PC-9 (cell line): Measurements from ENCODE around the gene PIP5K1A.

ENCODE experiments used
- EZH2 ChIP-seq: fragments of 200-600 bp; sonication (generic); IDR thresholded peaks from 2 replicates; pipeline ENCODE4 v1.8.0; 2017; ENCODE audit warnings: antibody characterized with exemption, low read depth
- TF ChIP-seq, protein P1 (sequence below): fragments of 200-600 bp; sonication (generic); conservative IDR thresholded peaks from 2 replicates; pipeline ENCODE4 v1.6.1; 2017; ENCODE audit warnings: mixed run types, antibody characterized with exemption, mild to moderate bottlenecking, moderate library complexity

DNA sequence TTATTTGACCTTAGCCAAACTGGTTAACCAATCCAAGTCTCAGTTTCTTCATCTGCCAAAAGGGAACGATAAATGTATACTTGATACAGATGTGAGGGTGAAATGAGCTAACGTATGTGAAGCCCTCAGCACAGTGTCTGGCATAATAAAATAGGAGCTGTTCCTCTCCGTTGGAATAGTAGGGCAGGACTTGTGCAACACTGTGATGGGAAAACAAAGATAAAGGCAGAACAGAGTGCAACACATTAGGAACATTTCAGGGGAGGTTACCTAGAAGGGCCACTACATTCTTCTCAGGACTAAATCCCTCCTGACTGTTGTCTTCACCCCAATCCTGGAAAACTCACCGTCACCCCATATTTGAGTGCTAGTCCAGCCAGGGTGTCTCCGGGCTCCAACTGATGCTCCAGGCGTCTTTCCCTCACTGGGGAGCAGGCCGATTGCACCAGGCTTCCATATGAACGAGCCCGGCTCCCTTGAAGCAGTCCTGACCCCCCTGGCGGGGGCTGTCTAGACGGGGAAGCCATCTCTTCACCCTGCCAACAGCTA lies 33.5 kb upstream of the PIP5K1A start:
- TF ChIP-seq, protein P1, sequence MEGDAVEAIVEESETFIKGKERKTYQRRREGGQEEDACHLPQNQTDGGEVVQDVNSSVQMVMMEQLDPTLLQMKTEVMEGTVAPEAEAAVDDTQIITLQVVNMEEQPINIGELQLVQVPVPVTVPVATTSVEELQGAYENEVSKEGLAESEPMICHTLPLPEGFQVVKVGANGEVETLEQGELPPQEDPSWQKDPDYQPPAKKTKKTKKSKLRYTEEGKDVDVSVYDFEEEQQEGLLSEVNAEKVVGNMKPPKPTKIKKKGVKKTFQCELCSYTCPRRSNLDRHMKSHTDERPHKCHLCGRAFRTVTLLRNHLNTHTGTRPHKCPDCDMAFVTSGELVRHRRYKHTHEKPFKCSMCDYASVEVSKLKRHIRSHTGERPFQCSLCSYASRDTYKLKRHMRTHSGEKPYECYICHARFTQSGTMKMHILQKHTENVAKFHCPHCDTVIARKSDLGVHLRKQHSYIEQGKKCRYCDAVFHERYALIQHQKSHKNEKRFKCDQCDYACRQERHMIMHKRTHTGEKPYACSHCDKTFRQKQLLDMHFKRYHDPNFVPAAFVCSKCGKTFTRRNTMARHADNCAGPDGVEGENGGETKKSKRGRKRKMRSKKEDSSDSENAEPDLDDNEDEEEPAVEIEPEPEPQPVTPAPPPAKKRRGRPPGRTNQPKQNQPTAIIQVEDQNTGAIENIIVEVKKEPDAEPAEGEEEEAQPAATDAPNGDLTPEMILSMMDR: no peak
- TF ChIP-seq EZH2: no peak
